DMS 273 (cell line): ENCODE measurements around the gene NLRP12.
"Not testable (repeated sequence)": the region's sequence is repeated elsewhere in the genome, so short reads cannot be mapped to it uniquely, and the experiment has no call there.

ENCODE experiments used
- DNase-seq: peaks from one replicate; lab custom pipeline; 2025; ENCODE audit not compliant: unreplicated experiment; lab: John Stamatoyannopoulos, UW

The NLRP12 gene

GRCh38 chr19:53782698-53783097 is 41.4 kb downstream of the NLRP12 start:
- no peak for DNase-seq

- DNase-seq = not testable (repeated sequence)
Measured at GRCh38 chr19:53781332-53781731, 42.8 kb downstream of the NLRP12 start.

GRCh38 chr19:53780506-53780905 is 43.6 kb downstream of the NLRP12 start:
- DNase-seq = no peak

- no peak for DNase-seq
Measured at GRCh38 chr19:53775524-53775923, 48.6 kb downstream of the NLRP12 start.

GRCh38 chr19:53774491-53774890 is 49.6 kb downstream of the NLRP12 start:
- DNase-seq = not testable (repeated sequence)

- no peak for DNase-seq
Measured at GRCh38 chr19:53773999-53774398, 50.1 kb downstream of the NLRP12 start.

- peak; percentile 76 for DNase-seq
Measured at GRCh38 chr19:53772943-53773342, 51.2 kb downstream of the NLRP12 start.

- DNase-seq = no peak
Measured at GRCh38 chr19:53771144-53771543, 53.0 kb downstream of the NLRP12 start.

GRCh38 chr19:53769696-53770309 is 54.3 kb downstream of the NLRP12 start:
- not testable (repeated sequence) for DNase-seq

- no peak for DNase-seq
Measured at GRCh38 chr19:53768401-53768800, 55.7 kb downstream of the NLRP12 start.

GRCh38 chr19:53758991-53759390 is 65.1 kb downstream of the NLRP12 start:
- not testable (repeated sequence) for DNase-seq
